GM12872 (cell line): Measurements from ENCODE around the gene VILL.

Experiments
- TF ChIP-seq, protein P1 (sequence below): IDR thresholded peaks from 3 replicates; pipeline ENCODE4 v1.5.1; 2011; ENCODE audit warnings: low read depth, mild to moderate bottlenecking, low read length, moderate library complexity; ENCODE audit not compliant: insufficient read depth

VILL gene

DNA sequence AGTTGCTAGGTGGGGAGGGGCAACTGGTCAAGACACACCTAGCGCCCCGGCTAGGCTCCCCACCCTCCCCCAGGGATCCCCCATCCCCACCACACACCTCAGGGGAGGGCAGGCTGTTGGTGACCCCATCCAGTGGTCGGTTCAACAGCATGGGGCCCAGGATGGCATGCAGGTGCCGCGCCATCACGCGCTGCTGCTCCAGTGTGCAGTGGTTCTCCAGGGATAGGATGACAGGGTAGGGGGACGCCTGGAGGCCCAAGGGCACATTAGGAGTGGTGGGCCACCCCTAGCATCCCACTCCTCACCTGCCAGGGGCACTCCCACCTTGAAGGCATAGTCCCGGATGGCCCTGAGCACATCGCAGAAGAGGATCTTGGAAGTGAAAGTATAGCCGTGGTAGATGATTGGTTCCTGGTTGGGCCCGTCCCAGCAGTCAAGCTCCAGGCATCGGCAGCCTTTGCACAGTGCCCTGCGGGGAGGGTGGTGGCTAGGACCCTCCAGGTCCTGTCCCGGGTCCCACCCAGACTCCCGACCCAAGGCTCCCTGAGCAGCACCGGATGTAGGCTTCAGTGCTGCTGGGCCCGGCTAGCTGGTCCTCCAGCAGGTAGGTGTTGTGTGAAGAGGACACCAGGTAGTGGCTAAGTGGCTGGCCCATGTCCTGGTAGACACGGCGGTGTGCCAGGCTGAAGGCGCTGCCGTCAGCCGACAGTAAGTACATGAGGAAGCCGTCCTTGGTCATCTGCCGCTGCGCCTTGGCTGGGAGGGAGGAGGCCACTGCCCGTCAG lies 19.4 kb downstream of the VILL start:
- TF ChIP-seq, protein P1, sequence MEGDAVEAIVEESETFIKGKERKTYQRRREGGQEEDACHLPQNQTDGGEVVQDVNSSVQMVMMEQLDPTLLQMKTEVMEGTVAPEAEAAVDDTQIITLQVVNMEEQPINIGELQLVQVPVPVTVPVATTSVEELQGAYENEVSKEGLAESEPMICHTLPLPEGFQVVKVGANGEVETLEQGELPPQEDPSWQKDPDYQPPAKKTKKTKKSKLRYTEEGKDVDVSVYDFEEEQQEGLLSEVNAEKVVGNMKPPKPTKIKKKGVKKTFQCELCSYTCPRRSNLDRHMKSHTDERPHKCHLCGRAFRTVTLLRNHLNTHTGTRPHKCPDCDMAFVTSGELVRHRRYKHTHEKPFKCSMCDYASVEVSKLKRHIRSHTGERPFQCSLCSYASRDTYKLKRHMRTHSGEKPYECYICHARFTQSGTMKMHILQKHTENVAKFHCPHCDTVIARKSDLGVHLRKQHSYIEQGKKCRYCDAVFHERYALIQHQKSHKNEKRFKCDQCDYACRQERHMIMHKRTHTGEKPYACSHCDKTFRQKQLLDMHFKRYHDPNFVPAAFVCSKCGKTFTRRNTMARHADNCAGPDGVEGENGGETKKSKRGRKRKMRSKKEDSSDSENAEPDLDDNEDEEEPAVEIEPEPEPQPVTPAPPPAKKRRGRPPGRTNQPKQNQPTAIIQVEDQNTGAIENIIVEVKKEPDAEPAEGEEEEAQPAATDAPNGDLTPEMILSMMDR = no peak

DNA sequence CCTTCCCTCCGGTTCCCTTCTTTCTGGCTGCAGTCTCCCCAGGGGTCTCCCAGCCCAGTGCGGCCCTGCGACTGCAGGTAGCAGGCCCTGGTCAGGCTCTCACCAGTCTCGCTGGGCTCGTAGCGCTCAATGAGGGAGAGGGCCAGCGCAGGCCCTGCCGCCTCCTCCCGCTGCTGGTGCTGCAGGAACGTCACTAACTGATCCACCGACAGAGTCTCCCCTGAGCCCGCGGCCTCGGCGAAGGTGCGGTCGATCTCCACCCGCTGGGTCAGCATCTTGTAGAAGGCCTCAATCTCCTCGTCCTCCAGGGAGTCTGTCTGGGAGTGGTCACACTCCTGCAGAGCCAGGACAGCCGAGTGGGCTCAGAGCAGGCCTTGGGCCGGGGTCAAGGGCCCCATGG lies 20.5 kb downstream of the VILL start:
- TF ChIP-seq, protein P1 = no peak

DNA sequence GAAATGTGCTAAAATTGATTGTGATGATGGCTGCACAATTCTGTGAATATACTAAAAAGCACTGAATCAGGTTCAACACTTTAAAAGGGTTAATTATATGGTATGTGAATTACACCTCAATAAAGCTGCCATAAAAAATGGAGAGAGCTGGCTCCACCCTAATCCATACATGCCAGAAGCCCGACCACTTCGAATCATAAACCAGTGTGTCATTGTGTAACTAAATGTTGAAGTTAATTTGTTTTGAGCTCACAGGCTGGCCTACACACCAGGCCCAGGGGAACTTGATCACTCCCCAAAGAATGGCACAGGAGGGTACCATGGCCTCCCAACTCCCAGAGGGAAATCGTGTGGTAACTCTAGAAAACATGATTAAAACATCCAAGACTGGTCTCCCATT lies 24.9 kb downstream of the VILL start:
- TF ChIP-seq, protein P1 = no peak

DNA sequence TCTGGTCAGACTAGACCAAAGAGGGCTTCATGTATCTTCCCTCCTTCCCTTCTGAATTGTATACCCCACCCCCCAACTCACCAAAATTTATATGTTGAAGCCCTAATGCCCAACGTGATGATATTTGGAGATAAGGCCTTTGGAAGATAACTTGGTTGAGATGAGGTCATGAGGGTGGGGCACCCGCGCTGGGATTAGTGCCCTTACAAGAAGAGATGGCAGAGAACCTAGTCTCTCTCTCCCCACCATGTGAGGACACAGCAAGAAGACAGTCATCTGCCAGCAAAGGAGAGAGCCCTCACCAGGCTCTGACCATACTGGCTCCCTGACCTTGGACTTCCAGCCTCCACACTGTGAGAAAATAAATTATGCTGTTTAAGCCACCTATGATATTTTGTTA lies 25.4 kb downstream of the VILL start:
- TF ChIP-seq, protein P1 = no peak

DNA sequence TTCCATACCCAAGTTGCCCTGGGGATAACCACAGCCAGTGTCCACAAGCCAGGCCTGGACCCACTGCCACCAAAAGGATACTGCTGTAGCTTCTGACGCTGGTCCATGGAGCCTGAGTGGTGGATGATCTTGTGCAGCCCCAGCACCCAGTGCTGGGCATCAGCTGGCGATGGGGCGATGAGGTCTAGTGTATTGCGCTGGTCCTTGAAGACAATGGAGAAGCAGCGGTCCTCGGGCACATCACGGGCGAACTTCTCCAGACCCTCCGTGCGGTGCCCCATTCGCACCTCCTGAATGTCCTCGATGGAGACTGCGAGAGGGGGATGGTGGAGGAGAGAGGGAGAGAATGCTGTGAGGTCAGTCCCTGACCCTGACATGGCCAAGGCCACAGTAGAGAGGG lies 25.8 kb downstream of the VILL start:
- TF ChIP-seq, protein P1 = no peak

DNA sequence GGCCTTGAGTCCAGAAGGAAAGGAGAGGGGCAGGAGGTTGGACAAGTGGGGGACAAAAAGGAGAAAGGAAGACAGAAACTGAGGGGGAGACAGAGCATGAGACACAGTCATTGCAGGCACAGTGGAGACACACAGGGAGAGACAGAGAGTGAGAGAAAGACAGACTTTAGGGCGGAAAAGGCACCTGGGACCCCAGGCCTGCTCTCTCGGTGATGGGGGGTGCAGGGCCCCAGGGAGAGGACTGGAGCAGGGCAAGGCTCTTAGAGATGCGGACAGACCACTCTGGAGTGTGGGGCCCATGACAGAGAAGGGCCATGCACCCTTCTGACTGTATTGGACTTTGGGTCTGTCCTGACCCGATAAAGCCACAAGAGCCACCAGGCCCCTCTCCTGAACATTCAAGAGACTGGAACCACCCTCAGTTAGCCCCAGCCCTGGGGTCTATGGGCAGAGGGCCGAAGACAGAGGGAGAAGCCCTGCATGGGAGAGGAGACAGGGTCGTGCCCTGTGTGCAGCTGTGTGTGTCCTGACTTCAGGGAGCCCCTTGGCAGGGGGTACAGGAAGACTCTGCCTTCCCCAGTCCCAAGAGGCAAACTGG lies 26.4 kb downstream of the VILL start:
- TF ChIP-seq, protein P1 = no peak

DNA sequence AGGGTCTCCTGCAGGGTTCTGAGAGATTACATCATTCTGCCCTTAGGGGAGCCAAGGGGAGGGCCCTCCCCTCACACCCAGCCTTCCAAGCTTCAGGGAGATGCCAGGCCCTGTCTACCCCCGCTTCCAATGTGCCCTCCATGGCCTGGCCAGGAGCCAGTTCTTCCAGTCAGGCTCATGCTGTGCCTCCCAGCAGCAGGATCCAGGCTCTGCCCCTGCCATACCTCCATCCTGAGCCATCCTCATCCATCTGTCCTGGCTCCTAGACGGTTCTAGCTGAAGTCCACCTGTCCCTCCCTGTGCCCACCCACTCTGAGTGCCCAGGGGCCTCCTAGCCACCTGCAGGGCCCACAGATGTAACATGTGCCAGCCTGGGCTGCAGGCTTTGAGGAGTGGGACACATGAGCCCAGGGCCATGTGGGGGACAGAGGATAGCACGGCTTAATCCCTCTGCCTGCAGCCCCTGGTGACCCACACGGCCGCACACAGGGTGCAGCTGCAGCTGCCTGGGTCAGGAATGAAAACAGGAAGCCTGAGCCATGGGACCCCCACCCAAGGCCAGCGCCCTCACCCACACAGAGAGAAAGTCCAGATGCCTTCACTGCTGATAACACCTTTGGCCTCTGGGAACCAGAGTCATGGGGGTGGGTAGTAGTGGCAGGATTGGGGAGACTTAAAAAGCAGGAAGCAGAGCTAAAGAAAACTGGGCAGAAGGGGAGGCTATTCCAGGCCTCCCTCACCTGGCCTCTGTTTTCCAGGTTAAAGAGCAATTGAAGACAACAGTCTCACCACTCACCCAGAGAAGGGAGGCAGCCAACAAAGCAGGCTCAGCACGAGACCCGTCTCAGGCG lies 27.1 kb downstream of the VILL start:
- TF ChIP-seq, protein P1 = no peak
